ENCODE data around the gene AKAP10.

Gene AKAP10

GRCh38 chr17:19933221-19933620 lies 44.4 kb downstream of the AKAP10 start:
- H3K36me3 ChIP-seq (ENCODE audit: control insufficient read depth, insufficient read depth, low read length) = peaks cover 9% of the 10 kb centered on the region
- H3K4me3 ChIP-seq (replicated peaks; ENCODE audit: low read depth, low read length) = no peak overlapping the region
- no peaks in the 10 kb centered on the region for H3K27me3 ChIP-seq (replicated peaks; ENCODE audit: control insufficient read depth, insufficient read depth, low read length)
- TF ChIP-seq, protein P1, sequence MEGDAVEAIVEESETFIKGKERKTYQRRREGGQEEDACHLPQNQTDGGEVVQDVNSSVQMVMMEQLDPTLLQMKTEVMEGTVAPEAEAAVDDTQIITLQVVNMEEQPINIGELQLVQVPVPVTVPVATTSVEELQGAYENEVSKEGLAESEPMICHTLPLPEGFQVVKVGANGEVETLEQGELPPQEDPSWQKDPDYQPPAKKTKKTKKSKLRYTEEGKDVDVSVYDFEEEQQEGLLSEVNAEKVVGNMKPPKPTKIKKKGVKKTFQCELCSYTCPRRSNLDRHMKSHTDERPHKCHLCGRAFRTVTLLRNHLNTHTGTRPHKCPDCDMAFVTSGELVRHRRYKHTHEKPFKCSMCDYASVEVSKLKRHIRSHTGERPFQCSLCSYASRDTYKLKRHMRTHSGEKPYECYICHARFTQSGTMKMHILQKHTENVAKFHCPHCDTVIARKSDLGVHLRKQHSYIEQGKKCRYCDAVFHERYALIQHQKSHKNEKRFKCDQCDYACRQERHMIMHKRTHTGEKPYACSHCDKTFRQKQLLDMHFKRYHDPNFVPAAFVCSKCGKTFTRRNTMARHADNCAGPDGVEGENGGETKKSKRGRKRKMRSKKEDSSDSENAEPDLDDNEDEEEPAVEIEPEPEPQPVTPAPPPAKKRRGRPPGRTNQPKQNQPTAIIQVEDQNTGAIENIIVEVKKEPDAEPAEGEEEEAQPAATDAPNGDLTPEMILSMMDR (IDR thresholded peaks at IDR 0.05; ENCODE audit: insufficient read depth, low read length, poor library complexity, severe bottlenecking) = no peak
- DNase-seq (ENCODE audit: extremely low read depth, insufficient read length) = no peak

GRCh38 chr17:19928299-19928698 lies 49.3 kb downstream of the AKAP10 start:
- Histone ChIP-seq H3K36me3 (ENCODE audit: control insufficient read depth, insufficient read depth, low read length) (peaks cover 7% of the 10 kb centered on the region), H3K4me3 (replicated peaks; ENCODE audit: low read depth, low read length) (no peak overlapping the region), H3K27me3 (replicated peaks; ENCODE audit: control insufficient read depth, insufficient read depth, low read length) (no peaks in the 10 kb centered on the region)
- DNase-seq (ENCODE audit: extremely low read depth, insufficient read length) = no peak
- TF ChIP-seq, protein P1 (IDR thresholded peaks at IDR 0.05; ENCODE audit: insufficient read depth, low read length, poor library complexity, severe bottlenecking) = no peak

- no peak overlapping the region for H3K4me3 ChIP-seq (replicated peaks; ENCODE audit: low read depth, low read length)
- H3K27me3 ChIP-seq (replicated peaks; ENCODE audit: control insufficient read depth, insufficient read depth, low read length) = no peaks in the 10 kb centered on the region
- TF ChIP-seq, protein P1 (IDR thresholded peaks at IDR 0.05; ENCODE audit: insufficient read depth, low read length, poor library complexity, severe bottlenecking) = no peak
- no peak for DNase-seq (ENCODE audit: extremely low read depth, insufficient read length)
- H3K36me3 ChIP-seq (ENCODE audit: control insufficient read depth, insufficient read depth, low read length) = peaks cover 9% of the 10 kb centered on the region
These were observed 62.2 kb downstream of the AKAP10 start for GRCh38 chr17:19915245-19915978.

GRCh38 chr17:19911033-19911432 lies 66.6 kb downstream of the AKAP10 start:
- no peak overlapping the region for H3K4me3 ChIP-seq (replicated peaks; ENCODE audit: low read depth, low read length)
- DNase-seq (ENCODE audit: extremely low read depth, insufficient read length) = no peak
- TF ChIP-seq, protein P1 (IDR thresholded peaks at IDR 0.05; ENCODE audit: insufficient read depth, low read length, poor library complexity, severe bottlenecking) = no peak
- H3K27me3 ChIP-seq (replicated peaks; ENCODE audit: control insufficient read depth, insufficient read depth, low read length) = no peaks in the 10 kb centered on the region
- peaks cover 11% of the 10 kb centered on the region for H3K36me3 ChIP-seq (ENCODE audit: control insufficient read depth, insufficient read depth, low read length)

DNA sequence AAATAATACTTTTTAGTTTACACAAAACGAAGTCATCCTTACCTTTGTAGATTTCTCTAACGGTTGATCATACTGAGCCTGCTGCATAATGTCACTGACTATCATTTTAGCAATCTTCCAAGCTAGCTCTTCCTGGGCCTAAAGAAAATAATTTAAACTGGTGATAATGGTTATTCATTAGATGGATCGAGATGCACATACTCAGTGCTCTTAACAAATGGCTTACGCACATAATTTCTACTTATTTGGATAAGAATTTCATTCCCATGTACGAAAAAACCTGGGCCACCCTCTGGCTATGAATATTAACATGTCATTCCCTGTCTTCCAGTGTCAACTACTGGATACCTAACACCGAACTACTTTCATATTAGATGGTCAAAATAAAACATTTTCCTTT lies 68.5 kb downstream of the AKAP10 start:
- Histone ChIP-seq H3K27me3 (replicated peaks; ENCODE audit: control insufficient read depth, insufficient read depth, low read length) (no peaks in the 10 kb centered on the region), H3K4me3 (replicated peaks; ENCODE audit: low read depth, low read length) (no peak overlapping the region), H3K36me3 (ENCODE audit: control insufficient read depth, insufficient read depth, low read length) (peaks cover 11% of the 10 kb centered on the region)
- TF ChIP-seq, protein P1 (IDR thresholded peaks at IDR 0.05; ENCODE audit: insufficient read depth, low read length, poor library complexity, severe bottlenecking) = no peak
- no peak for DNase-seq (ENCODE audit: extremely low read depth, insufficient read length)

Data from GM06990 (cell line).